Natural killer cell treated with Interleukin-12 subunit alpha and Interleukin-12 subunit beta and Interleukin-15 and Interleukin-18, amount 100 ng/mL, for 72 hours (primary cell): Measurements from ENCODE around the gene TSR2. TPM values are rescaled to one million over a fixed set of nuclear protein-coding genes. Genes with fewer than 3 reads are reported as not detected.

Experiments used
- ATAC-seq, 2 donors: fragments of 150-1000 bp; cut with Tn5 transposase in 1 of 2; sonication (Bioruptor Pico), chemical (Tn5 transposase) in 1 of 2; 2 replicates each; pipeline ENCODE4 v1.10.0; 2021
- DNase-seq: peaks from one replicate; pipeline ENCODE4 v3.0.0; 2022; ENCODE audit warnings: low spot score
- H3K27ac Mint-ChIP-seq, 2 donors: 1 replicate in 1 of 2; 2 replicates in 1 of 2; pipeline ENCODE4 v1.8.0; 2022; ENCODE audit warnings: mixed read lengths in 2 of 2, mild to moderate bottlenecking in 1 of 2, moderate library complexity in 1 of 2
- H3K27me3 Mint-ChIP-seq, 2 donors: 1 replicate in 1 of 2; 2 replicates in 1 of 2; pipeline ENCODE4 v1.8.0; 2022; ENCODE audit warnings: mixed read lengths in 2 of 2
- H3K36me3 Mint-ChIP-seq: one replicate; pipeline ENCODE4 v1.8.0; 2022; ENCODE audit warnings: mixed read lengths
- H3K4me1 Mint-ChIP-seq, 2 donors: 1 replicate in 1 of 2; 2 replicates in 1 of 2; pipeline ENCODE4 v1.8.0; 2022; ENCODE audit warnings: low read depth in 2 of 2, mixed read lengths in 2 of 2, mild to moderate bottlenecking in 1 of 2
- H3K4me3 Mint-ChIP-seq: one replicate; pipeline ENCODE4 v1.8.0; 2022; ENCODE audit warnings: mixed read lengths
- H3K9me3 Mint-ChIP-seq: 2 replicates; pipeline ENCODE4 v1.8.0; 2022; ENCODE audit warnings: mixed read lengths
- total RNA-seq, 2 donors: library from RNA; stranded (reverse); gene quantifications; one replicate each; pipeline ENCODE4 v1.2.3, GENCODE V29; 2022

Gene TSR2
- total RNA-seq, result 10 to 100 TPM; 43.2 to 52.8 TPM

- DNase-seq, result peak; percentile 84
- Mint-ChIP-seq H3K4me3 (peak within 1 kb of the TSS; percentile 95), H3K27ac (peak within 1 kb of the TSS; percentile 70 to 89), H3K27me3 (peaks cover 0 to 5% of the 10 kb centered on the region in 2 donors), H3K36me3 (peaks cover 5% of the 10 kb centered on the region), H3K4me1 (peaks cover 14% of the 10 kb centered on the region in 2 donors), H3K9me3 (no peaks in the 10 kb centered on the region)
- peak; percentile 98 to 99 for ATAC-seq
Measured at GRCh38 chrX:54439960-54440871, at the start of gene TSR2. TSS of gene TSR2 (plus strand) at chrX:54440404. CDS start at chrX:54440422, 18 bp downstream.

GRCh38 chrX:54397113-54397512 is 43.1 kb upstream of the TSR2 start:
- no peak for DNase-seq
- H3K4me3 Mint-ChIP-seq, result no peak overlapping the region
- H3K36me3 Mint-ChIP-seq, result no peaks in the 10 kb centered on the region
- H3K27me3 Mint-ChIP-seq, result peaks cover 8 to 13% of the 10 kb centered on the region in 2 donors
- H3K4me1 Mint-ChIP-seq, result no peaks in the 10 kb centered on the region
- H3K27ac Mint-ChIP-seq, result no peak overlapping the region
- ATAC-seq, result no peak
- no peaks in the 10 kb centered on the region for H3K9me3 Mint-ChIP-seq

GRCh38 chrX:54407266-54407665 is 32.9 kb upstream of the TSR2 start:
- DNase-seq, result no peak
- H3K27ac Mint-ChIP-seq, result no peak overlapping the region
- no peak overlapping the region for H3K4me3 Mint-ChIP-seq
- H3K4me1 Mint-ChIP-seq, result peaks cover 0 to 13% of the 10 kb centered on the region in 2 donors
- peaks cover 24 to 26% of the 10 kb centered on the region in 2 donors for H3K27me3 Mint-ChIP-seq
- ATAC-seq, result no peak
- no peaks in the 10 kb centered on the region for H3K36me3 Mint-ChIP-seq
- no peaks in the 10 kb centered on the region for H3K9me3 Mint-ChIP-seq

- Mint-ChIP-seq H3K4me1 (peaks cover 12 to 14% of the 10 kb centered on the region in 2 donors), H3K27ac (no peak overlapping the region), H3K4me3 (no peak overlapping the region), H3K27me3 (peaks cover 26% of the 10 kb centered on the region in 2 donors), H3K36me3 (no peaks in the 10 kb centered on the region), H3K9me3 (no peaks in the 10 kb centered on the region)
- DNase-seq (no peak), ATAC-seq (no peak)
Measured at GRCh38 chrX:54411732-54412131, 28.5 kb upstream of the TSR2 start.

GRCh38 chrX:54413753-54414152 is 26.5 kb upstream of the TSR2 start:
- no peaks in the 10 kb centered on the region for H3K9me3 Mint-ChIP-seq
- no peak overlapping the region for H3K27ac Mint-ChIP-seq
- H3K4me3 Mint-ChIP-seq, result no peak overlapping the region
- H3K36me3 Mint-ChIP-seq, result no peaks in the 10 kb centered on the region
- ATAC-seq (peak; percentile 53 to 55), DNase-seq (no peak)
- H3K27me3 Mint-ChIP-seq, result peaks cover 30% of the 10 kb centered on the region in 2 donors
- peaks cover 9 to 12% of the 10 kb centered on the region in 2 donors for H3K4me1 Mint-ChIP-seq

GRCh38 chrX:54415534-54416350 is 24.5 kb upstream of the TSR2 start:
- Mint-ChIP-seq H3K4me3 (peak overlapping the region; percentile 42), H3K36me3 (no peaks in the 10 kb centered on the region), H3K9me3 (no peaks in the 10 kb centered on the region), H3K4me1 (peaks cover 3 to 12% of the 10 kb centered on the region in 2 donors), H3K27me3 (peaks cover 44 to 50% of the 10 kb centered on the region in 2 donors), H3K27ac (no peak overlapping the region)
- DNase-seq (no peak), ATAC-seq (no peak)

GRCh38 chrX:54416965-54417364 is 23.2 kb upstream of the TSR2 start:
- peaks cover 45 to 53% of the 10 kb centered on the region in 2 donors for H3K27me3 Mint-ChIP-seq
- H3K27ac Mint-ChIP-seq, result no peak overlapping the region
- H3K36me3 Mint-ChIP-seq, result no peaks in the 10 kb centered on the region
- ATAC-seq (no peak), DNase-seq (no peak)
- no peak overlapping the region for H3K4me3 Mint-ChIP-seq
- no peaks in the 10 kb centered on the region for H3K9me3 Mint-ChIP-seq
- peaks cover 3 to 12% of the 10 kb centered on the region in 2 donors for H3K4me1 Mint-ChIP-seq

GRCh38 chrX:54419559-54420302 is 20.5 kb upstream of the TSR2 start:
- ATAC-seq (no peak), DNase-seq (no peak)
- Mint-ChIP-seq H3K9me3 (no peaks in the 10 kb centered on the region), H3K36me3 (no peaks in the 10 kb centered on the region), H3K4me3 (no peak overlapping the region), H3K4me1 (peaks cover 0 to 8% of the 10 kb centered on the region in 2 donors), H3K27me3 (peaks cover 43 to 45% of the 10 kb centered on the region in 2 donors), H3K27ac (no peak overlapping the region)

- DNase-seq (no peak), ATAC-seq (no peak)
- Mint-ChIP-seq H3K36me3 (no peaks in the 10 kb centered on the region), H3K27ac (no peak overlapping the region), H3K9me3 (no peaks in the 10 kb centered on the region), H3K4me1 (no peaks in the 10 kb centered on the region), H3K4me3 (no peak overlapping the region), H3K27me3 (peaks cover 27 to 35% of the 10 kb centered on the region in 2 donors)
Measured at GRCh38 chrX:54422168-54422567, 18.0 kb upstream of the TSR2 start.

- Mint-ChIP-seq H3K4me3 (no peak overlapping the region), H3K27ac (no peak overlapping the region)
Measured at GRCh38 chrX:54423161-54423888, 16.9 kb upstream of the TSR2 start.

GRCh38 chrX:54427837-54428424 is 12.3 kb upstream of the TSR2 start:
- DNase-seq, result no peak
- Mint-ChIP-seq H3K4me1 (no peaks in the 10 kb centered on the region), H3K27me3 (peaks cover 10 to 24% of the 10 kb centered on the region in 2 donors), H3K27ac (no peak overlapping the region), H3K36me3 (no peaks in the 10 kb centered on the region), H3K9me3 (no peaks in the 10 kb centered on the region), H3K4me3 (no peak overlapping the region)
- no peak for ATAC-seq

More at GRCh38 chrX:54423161-54423888, 16.9 kb upstream of the TSR2 start:
- Mint-ChIP-seq H3K36me3 (no peaks in the 10 kb centered on the region), H3K9me3 (no peaks in the 10 kb centered on the region), H3K27me3 (peaks cover 27 to 38% of the 10 kb centered on the region in 2 donors), H3K4me1 (no peaks in the 10 kb centered on the region)
- no peak for ATAC-seq
- no peak for DNase-seq

- no peak overlapping the region for H3K27ac Mint-ChIP-seq
- no peaks in the 10 kb centered on the region for H3K4me1 Mint-ChIP-seq
- DNase-seq (no peak), ATAC-seq (no peak)
- H3K4me3 Mint-ChIP-seq, result no peak overlapping the region
- no peaks in the 10 kb centered on the region for H3K36me3 Mint-ChIP-seq
- no peaks in the 10 kb centered on the region for H3K9me3 Mint-ChIP-seq
- H3K27me3 Mint-ChIP-seq, result peaks cover 10 to 23% of the 10 kb centered on the region in 2 donors
Measured at GRCh38 chrX:54430519-54430918, 9.7 kb upstream of the TSR2 start.
